ENCODE data around the gene FXYD6. TPM values are rescaled to one million over a fixed set of nuclear protein-coding genes. Genes with fewer than 3 reads are reported as not detected.
"Not testable (repeated sequence)": the region's sequence is repeated elsewhere in the genome, so short reads cannot be mapped to it uniquely, and the experiment has no call there.

FXYD6 gene, protein sequence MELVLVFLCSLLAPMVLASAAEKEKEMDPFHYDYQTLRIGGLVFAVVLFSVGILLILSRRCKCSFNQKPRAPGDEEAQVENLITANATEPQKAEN
- 57.1 TPM for total RNA-seq (ENCODE audit: unreplicated experiment)
- long read RNA-seq, transcript FXYD6-204 (8 exons, 2,171 nt), result major isoform, 69 of 87 reads
- long read RNA-seq, partial matches to known transcripts, result 5 of 87 reads
- long read RNA-seq, other reads (novel, unspliced or antisense), result 9 of 87 reads

DNA sequence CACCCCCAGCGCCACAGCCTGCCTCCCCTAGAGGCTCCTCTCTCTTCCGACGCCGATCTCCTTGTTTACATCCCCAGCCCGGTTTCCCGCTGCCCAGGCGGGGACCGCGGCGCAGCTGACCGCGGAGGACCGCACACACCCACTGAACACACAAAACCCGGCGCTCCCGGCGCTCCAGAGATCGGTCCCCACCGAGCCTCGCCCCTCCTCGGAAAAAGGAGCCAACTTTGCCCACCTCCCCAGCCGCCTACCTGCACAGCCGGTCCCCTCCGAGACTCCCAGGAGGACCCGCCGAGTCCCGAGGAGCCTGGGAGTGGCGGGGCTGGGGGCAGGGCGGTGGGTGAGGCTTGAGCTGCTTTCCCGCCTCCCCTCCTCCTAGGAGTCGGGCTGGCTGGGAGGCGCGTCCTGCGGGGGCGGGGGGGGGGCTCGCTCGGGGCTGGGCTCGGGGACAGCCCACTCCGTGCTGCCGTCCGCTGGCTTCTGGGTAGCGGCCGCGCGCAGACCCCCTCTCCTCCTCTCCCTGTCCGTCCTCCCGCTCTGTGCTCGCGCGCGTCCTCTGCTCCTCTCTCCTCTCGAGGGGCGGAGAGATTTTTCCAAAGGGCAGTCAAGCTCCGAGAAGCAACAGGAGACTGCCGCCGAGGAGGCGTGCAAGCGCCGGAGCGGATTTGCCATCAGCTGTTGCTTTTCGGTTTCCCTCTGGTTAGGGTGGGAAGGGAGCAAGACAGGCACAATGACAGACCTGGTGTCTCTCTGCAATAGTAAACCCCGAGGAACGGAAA is at the start of gene FXYD6:
TSS of gene FXYD6 (minus strand) at position 318 of the 779 bp plus-strand sequence. CDS start 33,882 bp downstream, outside the sequence.
- H3K4me1 Mint-ChIP-seq (ENCODE audit: low read depth, unreplicated experiment), result peaks cover 13% of the 10 kb centered on the region
- H3K4me3 Mint-ChIP-seq (ENCODE audit: unreplicated experiment), result peak within 1 kb of the TSS; percentile 94

DNA sequence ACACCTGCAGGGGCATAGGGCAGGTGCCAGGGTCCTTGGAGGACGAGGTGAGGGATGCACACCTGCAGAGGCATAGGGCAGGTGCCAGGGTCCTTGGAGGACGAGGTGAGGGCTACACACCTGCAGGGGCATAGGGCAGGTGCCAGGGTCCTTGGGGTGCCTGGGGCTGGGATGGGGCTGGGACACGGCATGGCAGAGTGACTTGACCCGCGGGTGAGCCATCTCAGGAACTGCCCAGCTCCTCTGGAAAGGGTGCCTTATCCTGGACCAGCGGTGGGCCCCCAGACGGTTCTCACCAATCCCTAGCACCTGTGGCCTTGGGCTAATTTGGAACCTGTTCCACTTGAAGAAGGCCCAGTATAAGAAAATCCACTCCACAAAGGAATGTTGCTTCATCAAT is 49.7 kb upstream of the FXYD6 start:
- not testable (repeated sequence) for H3K27ac Mint-ChIP-seq (ENCODE audit: unreplicated experiment); H3K4me3 Mint-ChIP-seq (ENCODE audit: unreplicated experiment); H3K9me3 Mint-ChIP-seq (ENCODE audit: unreplicated experiment); H3K4me1 Mint-ChIP-seq (ENCODE audit: low read depth, unreplicated experiment); DNase-seq; H3K36me3 Mint-ChIP-seq (ENCODE audit: unreplicated experiment); H3K27me3 Mint-ChIP-seq (ENCODE audit: unreplicated experiment)

More for the DNA sequence above, at the start of gene FXYD6:
- H3K27me3 Mint-ChIP-seq (ENCODE audit: unreplicated experiment), result peaks cover 20% of the 10 kb centered on the region
- H3K36me3 Mint-ChIP-seq (ENCODE audit: unreplicated experiment), result peaks cover 8% of the 10 kb centered on the region
- TF ChIP-seq, protein P1, sequence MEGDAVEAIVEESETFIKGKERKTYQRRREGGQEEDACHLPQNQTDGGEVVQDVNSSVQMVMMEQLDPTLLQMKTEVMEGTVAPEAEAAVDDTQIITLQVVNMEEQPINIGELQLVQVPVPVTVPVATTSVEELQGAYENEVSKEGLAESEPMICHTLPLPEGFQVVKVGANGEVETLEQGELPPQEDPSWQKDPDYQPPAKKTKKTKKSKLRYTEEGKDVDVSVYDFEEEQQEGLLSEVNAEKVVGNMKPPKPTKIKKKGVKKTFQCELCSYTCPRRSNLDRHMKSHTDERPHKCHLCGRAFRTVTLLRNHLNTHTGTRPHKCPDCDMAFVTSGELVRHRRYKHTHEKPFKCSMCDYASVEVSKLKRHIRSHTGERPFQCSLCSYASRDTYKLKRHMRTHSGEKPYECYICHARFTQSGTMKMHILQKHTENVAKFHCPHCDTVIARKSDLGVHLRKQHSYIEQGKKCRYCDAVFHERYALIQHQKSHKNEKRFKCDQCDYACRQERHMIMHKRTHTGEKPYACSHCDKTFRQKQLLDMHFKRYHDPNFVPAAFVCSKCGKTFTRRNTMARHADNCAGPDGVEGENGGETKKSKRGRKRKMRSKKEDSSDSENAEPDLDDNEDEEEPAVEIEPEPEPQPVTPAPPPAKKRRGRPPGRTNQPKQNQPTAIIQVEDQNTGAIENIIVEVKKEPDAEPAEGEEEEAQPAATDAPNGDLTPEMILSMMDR (IDR thresholded peaks at IDR 0.05; ENCODE audit: partially characterized antibody, unreplicated experiment), result no peak
- DNase-seq, result peak; percentile 73
- H3K27ac Mint-ChIP-seq (ENCODE audit: unreplicated experiment), result peak within 1 kb of the TSS; percentile 78
- H3K9me3 Mint-ChIP-seq (ENCODE audit: unreplicated experiment), result peaks cover 2% of the 10 kb centered on the region

DNA sequence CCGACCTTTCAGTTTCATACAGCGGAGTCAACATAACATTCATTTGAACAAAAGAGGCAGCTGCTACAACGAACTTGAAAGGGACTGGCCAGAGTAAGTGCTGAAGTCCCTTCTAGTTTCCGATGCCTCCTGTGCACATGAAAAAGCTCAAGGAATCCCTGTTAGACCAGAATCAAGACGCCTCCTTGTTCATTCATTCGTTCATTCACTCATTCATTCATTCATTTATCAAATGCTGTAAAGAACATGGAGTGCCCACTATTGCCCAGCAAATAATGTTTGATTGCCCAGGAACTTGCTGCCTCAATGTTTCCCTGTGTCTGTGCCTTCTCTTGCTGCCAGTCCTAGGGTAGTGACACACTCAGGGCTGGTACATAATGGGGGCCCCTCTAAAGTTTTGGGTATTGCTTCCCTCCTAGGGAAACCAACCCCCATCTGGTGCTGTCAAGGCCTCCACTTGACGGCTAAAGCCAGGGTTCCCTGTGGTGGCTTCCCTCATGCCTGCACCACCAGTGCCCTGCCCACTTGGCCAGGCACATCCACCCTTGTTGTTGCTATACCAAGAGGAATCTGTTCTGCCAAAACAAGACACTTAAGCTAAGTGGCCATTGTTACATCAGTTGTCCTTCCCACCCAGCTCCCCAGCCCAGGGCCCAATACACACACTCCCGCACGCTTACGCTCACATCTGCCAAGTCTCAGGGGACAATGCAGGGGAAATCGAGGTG is 48.9 kb upstream of the FXYD6 start:
- no peak for DNase-seq
- Mint-ChIP-seq H3K9me3 (ENCODE audit: unreplicated experiment) (no peaks in the 10 kb centered on the region), H3K36me3 (ENCODE audit: unreplicated experiment) (no peaks in the 10 kb centered on the region), H3K4me1 (ENCODE audit: low read depth, unreplicated experiment) (peaks cover under 1% of the 10 kb centered on the region), H3K27me3 (ENCODE audit: unreplicated experiment) (peaks cover 3% of the 10 kb centered on the region), H3K27ac (ENCODE audit: unreplicated experiment) (no peak overlapping the region), H3K4me3 (ENCODE audit: unreplicated experiment) (no peak overlapping the region)
- TF ChIP-seq, protein P1 (IDR thresholded peaks at IDR 0.05; ENCODE audit: partially characterized antibody, unreplicated experiment), result no peak

DNA sequence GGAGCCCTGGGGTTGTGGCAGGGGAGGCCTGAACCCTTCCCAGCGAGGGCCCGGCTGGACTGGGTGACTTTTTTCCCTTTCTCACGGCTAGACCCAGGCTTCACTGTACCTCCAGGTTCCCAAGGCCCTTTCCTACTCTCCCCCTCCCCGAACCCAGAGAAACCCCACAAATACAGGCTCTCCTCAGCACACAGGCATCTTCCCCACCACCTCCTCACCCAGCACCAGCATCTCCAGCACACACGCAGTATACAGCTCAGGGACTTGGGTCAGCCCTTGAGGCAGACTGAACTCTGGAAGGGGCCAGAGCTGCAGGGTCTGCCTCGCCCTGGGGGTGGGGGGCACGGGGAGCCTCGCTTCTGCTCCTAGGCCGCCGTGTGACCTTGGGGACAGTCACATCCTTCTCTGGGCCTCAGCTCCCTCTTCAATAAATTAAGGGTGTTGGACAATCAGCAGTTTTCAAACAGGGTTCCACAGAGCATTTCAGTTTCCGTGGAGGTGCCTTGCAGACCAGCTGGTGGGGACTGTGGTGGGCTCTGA is 48.2 kb upstream of the FXYD6 start:
- H3K27ac Mint-ChIP-seq (ENCODE audit: unreplicated experiment), result no peak overlapping the region
- no peak overlapping the region for H3K4me3 Mint-ChIP-seq (ENCODE audit: unreplicated experiment)

DNA sequence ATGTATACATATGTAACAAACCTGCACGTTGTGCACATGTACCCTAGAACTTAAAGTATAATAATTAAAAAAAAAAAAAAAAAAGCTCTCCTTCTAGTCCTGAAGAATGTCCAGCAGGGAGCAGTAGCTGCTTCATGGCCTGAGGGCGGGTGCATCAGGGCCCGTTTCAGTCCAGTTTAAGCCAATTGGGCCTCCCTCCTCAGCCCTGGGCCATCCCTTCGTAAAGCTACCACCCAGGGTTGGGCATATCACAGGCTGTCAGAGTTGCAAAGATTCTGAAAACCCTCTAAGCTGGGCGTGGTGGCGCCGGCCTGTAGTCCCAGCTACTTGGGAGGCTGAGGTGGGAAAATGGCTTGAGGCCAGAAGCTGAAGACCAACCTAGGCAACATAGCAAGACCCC is 47.3 kb upstream of the FXYD6 start:
- Mint-ChIP-seq H3K27ac (ENCODE audit: unreplicated experiment) (no peak overlapping the region), H3K4me1 (ENCODE audit: low read depth, unreplicated experiment) (no peaks in the 10 kb centered on the region), H3K27me3 (ENCODE audit: unreplicated experiment) (peaks cover 3% of the 10 kb centered on the region), H3K36me3 (ENCODE audit: unreplicated experiment) (no peaks in the 10 kb centered on the region), H3K9me3 (ENCODE audit: unreplicated experiment) (no peaks in the 10 kb centered on the region), H3K4me3 (ENCODE audit: unreplicated experiment) (no peak overlapping the region)
- TF ChIP-seq, protein P1 (IDR thresholded peaks at IDR 0.05; ENCODE audit: partially characterized antibody, unreplicated experiment), result no peak
- DNase-seq, result no peak

More for the DNA sequence above, 48.2 kb upstream of the FXYD6 start:
- TF ChIP-seq, protein P1 (IDR thresholded peaks at IDR 0.05; ENCODE audit: partially characterized antibody, unreplicated experiment), result no peak
- no peaks in the 10 kb centered on the region for H3K4me1 Mint-ChIP-seq (ENCODE audit: low read depth, unreplicated experiment)
- no peaks in the 10 kb centered on the region for H3K9me3 Mint-ChIP-seq (ENCODE audit: unreplicated experiment)
- H3K27me3 Mint-ChIP-seq (ENCODE audit: unreplicated experiment), result peaks cover 3% of the 10 kb centered on the region
- H3K36me3 Mint-ChIP-seq (ENCODE audit: unreplicated experiment), result no peaks in the 10 kb centered on the region
- no peak for DNase-seq

Measured in glutamatergic neuron (in vitro differentiated cells).